Measurements from ENCODE around the gene APBB1IP. TPM values are rescaled to one million over a fixed set of nuclear protein-coding genes. Genes with fewer than 3 reads are reported as not detected.

The APBB1IP gene
- total and polyA plus RNA-seq, 9 of the 15 experiments (the other 6 are each of a cell fraction or from before 2014, with no cell fraction given), result 0.03 to 0.11 (median 0.06) TPM; not detected in 4

DNA sequence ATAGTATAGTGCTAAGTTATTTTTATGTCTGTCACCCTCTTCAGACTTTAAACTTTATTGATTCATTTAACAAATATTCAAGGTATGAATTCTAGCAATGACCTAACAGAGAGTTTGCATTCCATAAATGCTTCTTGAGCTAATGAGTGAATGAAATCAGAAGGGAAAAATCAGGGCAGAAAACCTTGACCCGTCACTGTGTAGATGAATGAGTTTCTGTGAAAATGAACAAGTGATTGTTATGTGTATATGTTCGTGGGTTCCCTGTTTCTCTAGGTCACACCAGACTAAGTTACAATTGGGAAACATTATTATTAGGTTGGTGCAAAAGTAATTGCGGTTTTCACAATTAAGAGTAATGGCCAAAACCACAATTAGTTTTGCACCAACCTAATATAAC, 30.1 kb downstream of the APBB1IP start (continued):
- TF ChIP-seq ZNF695 (CRISPR knock-in tag; IDR thresholded peaks at IDR 0.05) (no peak), ZKSCAN3 (CRISPR knock-in tag; IDR thresholded peaks at IDR 0.05) (no peak)

DNA sequence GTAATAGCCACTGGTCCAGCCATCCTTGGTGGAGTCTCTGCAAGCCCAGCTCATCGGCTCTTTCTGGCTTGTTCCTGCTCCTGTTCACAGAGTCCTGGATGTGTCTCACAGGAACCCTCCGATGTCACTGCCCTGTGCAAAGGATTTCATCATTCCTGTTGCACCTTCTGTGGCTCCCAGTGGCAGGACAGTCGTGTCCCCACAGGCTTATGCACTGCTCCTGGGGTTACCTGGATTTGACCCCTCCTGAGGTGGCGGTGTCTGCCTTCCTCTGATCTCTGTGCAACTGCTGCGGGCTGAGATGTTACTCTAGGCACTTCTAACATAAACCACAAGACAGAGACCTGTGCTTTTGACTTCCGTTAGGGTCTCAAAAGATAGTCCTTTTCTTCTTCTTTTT, 30.6 kb downstream of the APBB1IP start:
- CTCF ChIA-PET (ENCODE audit: low intra/inter-chr PET ratio), result no interaction called here
- FAIRE-seq (no peak), ATAC-seq (peak; percentile 25; the same call in 2 of the 3 replicates), DNase-seq (ENCODE audit: extremely low read depth in 1 of 4, low spot score in 3 of 4) (no peak)
- 1% methylated on average over 6 of the region's 6 CpGs for WGBS (ENCODE audit: insufficient coverage, low coverage, missing lambda C conversion rate)
- no peaks in the 10 kb centered on the region for H4K20me1 ChIP-seq (replicated peaks; ENCODE audit: control insufficient read depth, insufficient read depth, low read length)
- peaks cover 3% of the 10 kb centered on the region for H3K9me1 ChIP-seq (ENCODE audit: control insufficient read depth, insufficient read depth, low read length)
- no peak overlapping the region for H3K4me2 ChIP-seq (ENCODE audit: insufficient read depth, low read length)
- no peaks in the 10 kb centered on the region for H3K4me1 ChIP-seq (replicated peaks in 1 of 2; ENCODE audit: control insufficient read depth in 2 of 2, insufficient read depth in 2 of 2, low read length in 2 of 2)
- POLR2A ChIA-PET, result no interaction called here
- intact Hi-C loops (cut with micrococcal nuclease) (no loop called here), in situ Hi-C loops (cut with MboI) (no loop called here)
- H3K9ac ChIP-seq (ENCODE audit: insufficient read depth in 1 of 2, low read depth in 2 of 2, low read length in 2 of 2), result no peak overlapping the region
- BruUV-seq (replicated peaks), result no TSS peak
- no peak overlapping the region for H2AFZ ChIP-seq (ENCODE audit: low read depth, low read length)
- H3K9me3 ChIP-seq (replicated peaks; ENCODE audit: control insufficient read depth, insufficient read depth, low read depth, low read length), result no peaks in the 10 kb centered on the region
- no peak overlapping the region for H3K27ac ChIP-seq (ENCODE audit: extremely low read depth, low read depth, low read length)
- H3K36me3 ChIP-seq (ENCODE audit: control insufficient read depth, insufficient read depth, low read length), result no peaks in the 10 kb centered on the region
- no peak overlapping the region for H3K4me3 ChIP-seq
- H3K27me3 ChIP-seq (ENCODE audit: control insufficient read depth in 2 of 2, insufficient read depth in 2 of 2, low read length in 2 of 2), result no peaks in the 10 kb centered on the region
- H3K79me2 ChIP-seq (ENCODE audit: control insufficient read depth, insufficient read depth, low read length), result no peaks in the 10 kb centered on the region
- TF ChIP-seq, protein P1, sequence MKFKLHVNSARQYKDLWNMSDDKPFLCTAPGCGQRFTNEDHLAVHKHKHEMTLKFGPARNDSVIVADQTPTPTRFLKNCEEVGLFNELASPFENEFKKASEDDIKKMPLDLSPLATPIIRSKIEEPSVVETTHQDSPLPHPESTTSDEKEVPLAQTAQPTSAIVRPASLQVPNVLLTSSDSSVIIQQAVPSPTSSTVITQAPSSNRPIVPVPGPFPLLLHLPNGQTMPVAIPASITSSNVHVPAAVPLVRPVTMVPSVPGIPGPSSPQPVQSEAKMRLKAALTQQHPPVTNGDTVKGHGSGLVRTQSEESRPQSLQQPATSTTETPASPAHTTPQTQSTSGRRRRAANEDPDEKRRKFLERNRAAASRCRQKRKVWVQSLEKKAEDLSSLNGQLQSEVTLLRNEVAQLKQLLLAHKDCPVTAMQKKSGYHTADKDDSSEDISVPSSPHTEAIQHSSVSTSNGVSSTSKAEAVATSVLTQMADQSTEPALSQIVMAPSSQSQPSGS (CRISPR knock-in tag; IDR thresholded peaks at IDR 0.05), result no peak
- TF ChIP-seq SMARCB1 (IDR thresholded peaks at IDR 0.05; ENCODE audit: insufficient read length, low read depth) (no peak), NCOA2 (IDR thresholded peaks at IDR 0.05; ENCODE audit: partially characterized antibody in 2 of 2) (no peak), POU5F1 (IDR thresholded peaks at IDR 0.05; ENCODE audit: borderline replicate concordance, low read depth, low read length, partially characterized antibody) (no peak), CSDE1 (IDR thresholded peaks at IDR 0.05) (no peak), ZEB2 (IDR thresholded peaks at IDR 0.05) (no peak), MBD2 (IDR thresholded peaks at IDR 0.05; ENCODE audit: borderline replicate concordance, low read depth) (no peak), ZKSCAN3 (CRISPR knock-in tag; IDR thresholded peaks at IDR 0.05) (no peak)
- TF ChIP-seq, protein P2, sequence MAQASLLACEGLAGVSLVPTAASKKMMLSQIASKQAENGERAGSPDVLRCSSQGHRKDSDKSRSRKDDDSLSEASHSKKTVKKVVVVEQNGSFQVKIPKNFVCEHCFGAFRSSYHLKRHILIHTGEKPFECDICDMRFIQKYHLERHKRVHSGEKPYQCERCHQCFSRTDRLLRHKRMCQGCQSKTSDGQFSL (CRISPR knock-in tag; IDR thresholded peaks at IDR 0.05), result no peak
- TF ChIP-seq, protein P2 (tag; IDR thresholded peaks at IDR 0.05), result no peak
- TF ChIP-seq, protein P3, sequence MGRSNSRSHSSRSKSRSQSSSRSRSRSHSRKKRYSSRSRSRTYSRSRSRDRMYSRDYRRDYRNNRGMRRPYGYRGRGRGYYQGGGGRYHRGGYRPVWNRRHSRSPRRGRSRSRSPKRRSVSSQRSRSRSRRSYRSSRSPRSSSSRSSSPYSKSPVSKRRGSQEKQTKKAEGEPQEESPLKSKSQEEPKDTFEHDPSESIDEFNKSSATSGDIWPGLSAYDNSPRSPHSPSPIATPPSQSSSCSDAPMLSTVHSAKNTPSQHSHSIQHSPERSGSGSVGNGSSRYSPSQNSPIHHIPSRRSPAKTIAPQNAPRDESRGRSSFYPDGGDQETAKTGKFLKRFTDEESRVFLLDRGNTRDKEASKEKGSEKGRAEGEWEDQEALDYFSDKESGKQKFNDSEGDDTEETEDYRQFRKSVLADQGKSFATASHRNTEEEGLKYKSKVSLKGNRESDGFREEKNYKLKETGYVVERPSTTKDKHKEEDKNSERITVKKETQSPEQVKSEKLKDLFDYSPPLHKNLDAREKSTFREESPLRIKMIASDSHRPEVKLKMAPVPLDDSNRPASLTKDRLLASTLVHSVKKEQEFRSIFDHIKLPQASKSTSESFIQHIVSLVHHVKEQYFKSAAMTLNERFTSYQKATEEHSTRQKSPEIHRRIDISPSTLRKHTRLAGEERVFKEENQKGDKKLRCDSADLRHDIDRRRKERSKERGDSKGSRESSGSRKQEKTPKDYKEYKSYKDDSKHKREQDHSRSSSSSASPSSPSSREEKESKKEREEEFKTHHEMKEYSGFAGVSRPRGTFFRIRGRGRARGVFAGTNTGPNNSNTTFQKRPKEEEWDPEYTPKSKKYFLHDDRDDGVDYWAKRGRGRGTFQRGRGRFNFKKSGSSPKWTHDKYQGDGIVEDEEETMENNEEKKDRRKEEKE (IDR thresholded peaks at IDR 0.05; ENCODE audit: borderline replicate concordance in 1 of 2, control insufficient read depth in 1 of 2, low read depth in 2 of 2, low read length in 1 of 2), result no peak

Data from K562 (cell line).